Stomach (tissue), 4 donors: Measurements from ENCODE around the gene REXO4.

Source experiments
- CTCF ChIP-seq, 7 experiments: fragments of 450-650 bp in 4 of 7; fragments of 200-600 bp in 3 of 7; sonication (generic) in 3 of 7; IDR thresholded peaks; one replicate each; pipeline ENCODE4 v1.5.1; 2016 to 2019; ENCODE audit warnings: antibody characterized with exemption in 7 of 7, control low read depth in 2 of 7, mild to moderate bottlenecking in 1 of 7
- EP300 ChIP-seq: sonication (generic); formaldehyde crosslinking; IDR thresholded peaks from one replicate; pipeline ENCODE4 v1.6.1; 2017; ENCODE audit warnings: antibody characterized with exemption
- POLR2A ChIP-seq, 4 donors: fragments of 450-650 bp; IDR thresholded peaks; one replicate each; pipeline ENCODE4 v1.6.1; 2016; ENCODE audit warnings: antibody characterized with exemption in 4 of 4, control low read depth in 2 of 4, mild to moderate bottlenecking in 1 of 4, moderate library complexity in 1 of 4
- POLR2AphosphoS5 ChIP-seq, 3 donors: sonication (generic); formaldehyde crosslinking; IDR thresholded peaks; one replicate each; pipeline ENCODE4 v1.6.1; 2016; ENCODE audit warnings: antibody characterized with exemption in 3 of 3

GRCh38 chr9:133441571-133441970 is 23.8 kb upstream of the REXO4 start:
- TF ChIP-seq CTCF (IDR thresholded peaks at IDR 0.05) (no peak), POLR2AphosphoS5 (IDR thresholded peaks at IDR 0.05) (no peak), EP300 (no peak), POLR2A (IDR thresholded peaks at IDR 0.05) (no peak)
